OCI-LY3 (cell line): ENCODE data around the gene DCLRE1C.

Experiments
- H2AFZ ChIP-seq: fragments of 200-600, 300-600 bp; shearing (Covaris generic); 2 replicates; pipeline ENCODE4 v1.6.0; 2014; ENCODE audit warnings: antibody characterized with exemption, low read depth, low read length
- H3K27ac ChIP-seq: fragments of 200-600, 300-600 bp; sonication (generic); 2 replicates; pipeline ENCODE4 v1.5.1; 2014; ENCODE audit warnings: mild to moderate bottlenecking, low read length, moderate library complexity, mixed read lengths
- H3K27me3 ChIP-seq: fragments of 200-600, 300-600 bp; sonication (generic); 2 replicates; pipeline ENCODE4 v1.6.1; 2014; ENCODE audit warnings: low read depth, low read length, mixed read lengths
- H3K36me3 ChIP-seq: fragments of 200-600, 300-600 bp; sonication (generic); replicated peaks from 2 replicates; pipeline ENCODE3; 2014; ENCODE audit warnings: low read depth, low read length, mixed read lengths
- H3K4me1 ChIP-seq: fragments of 300-600, 200-600 bp; sonication (generic); 2 replicates; pipeline ENCODE4 v1.6.1; 2014; ENCODE audit warnings: low read length, mixed read lengths
- H3K4me2 ChIP-seq: fragments of 200-600, 300-600 bp; sonication (generic); 2 replicates; pipeline ENCODE4 v1.6.1; 2014; ENCODE audit warnings: low read length, mixed read lengths
- H3K4me3 ChIP-seq: fragments of 300-600, 200-600 bp; sonication (generic); 2 replicates; pipeline ENCODE4 v1.5.1; 2014; ENCODE audit warnings: antibody characterized with exemption, mild to moderate bottlenecking, low read length, moderate library complexity
- H3K79me2 ChIP-seq: fragments of 300-600, 200-600 bp; shearing (Covaris generic); 2 replicates; pipeline ENCODE4 v1.6.1; 2014; ENCODE audit warnings: mild to moderate bottlenecking, low read length, mixed read lengths
- H3K9ac ChIP-seq: fragments of 300-600, 200-600 bp; shearing (Covaris generic); 2 replicates; pipeline ENCODE4 v1.6.0; 2014; ENCODE audit warnings: mild to moderate bottlenecking, low read length, moderate library complexity
- H3K9me3 ChIP-seq: fragments of 200-600, 300-600 bp; shearing (Covaris generic); 2 replicates; pipeline ENCODE4 v1.6.1; 2014; ENCODE audit warnings: low read length, mixed read lengths; ENCODE audit not compliant: insufficient read depth
- H4K20me1 ChIP-seq: fragments of 200-600, 300-600 bp; sonication (generic); 2 replicates; pipeline ENCODE4 v1.6.1; 2016; ENCODE audit warnings: low read length, mixed read lengths; ENCODE audit not compliant: insufficient read depth
- EZH2phosphoT487 ChIP-seq: fragments of 200-600 bp; shearing (Covaris generic); IDR thresholded peaks from 2 replicates; pipeline ENCODE4 v1.6.1; 2018; ENCODE audit warnings: antibody characterized with exemption, mixed run types, low read depth
- TF ChIP-seq, protein P1 (sequence below): fragments of 200-600, 300-600 bp; sonication (generic); IDR thresholded peaks from 2 replicates; pipeline ENCODE4 v1.5.1; 2014; ENCODE audit warnings: antibody characterized with exemption, low read length, low read depth

The DCLRE1C gene

DNA sequence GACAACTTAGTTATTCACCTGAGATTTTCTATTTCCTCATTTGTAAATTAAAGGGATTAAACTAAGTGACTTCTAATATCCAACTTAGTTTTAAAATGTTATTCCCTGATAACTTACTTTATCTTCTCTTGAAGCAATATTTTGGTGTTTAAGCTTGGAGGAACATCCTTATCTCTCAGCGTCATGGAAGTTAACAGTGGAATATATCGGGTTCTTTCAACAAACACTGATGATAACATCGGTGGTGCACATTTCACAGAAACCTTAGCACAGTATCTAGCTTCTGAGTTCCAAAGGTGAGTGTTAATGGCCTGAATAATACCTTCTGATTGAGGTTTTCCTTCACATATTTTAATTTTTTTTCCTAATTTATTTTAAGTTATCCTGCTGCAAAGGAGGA lies 101.7 kb downstream of the DCLRE1C start:
- Histone ChIP-seq H3K36me3 (peaks cover 16% of the 10 kb centered on the region), H4K20me1 (no peaks in the 10 kb centered on the region), H3K4me1 (no peaks in the 10 kb centered on the region), H3K79me2 (no peaks in the 10 kb centered on the region), H3K9me3 (no peaks in the 10 kb centered on the region), H3K27me3 (no peaks in the 10 kb centered on the region), H3K27ac (no peak overlapping the region), H3K4me2 (no peak overlapping the region), H3K4me3 (no peak overlapping the region), H3K9ac (no peak overlapping the region), H2AFZ (no peak overlapping the region)
- TF ChIP-seq, protein P1, sequence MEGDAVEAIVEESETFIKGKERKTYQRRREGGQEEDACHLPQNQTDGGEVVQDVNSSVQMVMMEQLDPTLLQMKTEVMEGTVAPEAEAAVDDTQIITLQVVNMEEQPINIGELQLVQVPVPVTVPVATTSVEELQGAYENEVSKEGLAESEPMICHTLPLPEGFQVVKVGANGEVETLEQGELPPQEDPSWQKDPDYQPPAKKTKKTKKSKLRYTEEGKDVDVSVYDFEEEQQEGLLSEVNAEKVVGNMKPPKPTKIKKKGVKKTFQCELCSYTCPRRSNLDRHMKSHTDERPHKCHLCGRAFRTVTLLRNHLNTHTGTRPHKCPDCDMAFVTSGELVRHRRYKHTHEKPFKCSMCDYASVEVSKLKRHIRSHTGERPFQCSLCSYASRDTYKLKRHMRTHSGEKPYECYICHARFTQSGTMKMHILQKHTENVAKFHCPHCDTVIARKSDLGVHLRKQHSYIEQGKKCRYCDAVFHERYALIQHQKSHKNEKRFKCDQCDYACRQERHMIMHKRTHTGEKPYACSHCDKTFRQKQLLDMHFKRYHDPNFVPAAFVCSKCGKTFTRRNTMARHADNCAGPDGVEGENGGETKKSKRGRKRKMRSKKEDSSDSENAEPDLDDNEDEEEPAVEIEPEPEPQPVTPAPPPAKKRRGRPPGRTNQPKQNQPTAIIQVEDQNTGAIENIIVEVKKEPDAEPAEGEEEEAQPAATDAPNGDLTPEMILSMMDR, result no peak
- TF ChIP-seq EZH2phosphoT487, result no peak
